H1 (cell line): Measurements from ENCODE around the gene FAT1. TPM values are rescaled to one million over a fixed set of nuclear protein-coding genes. Genes with fewer than 3 reads are reported as not detected.
A peak's percentile ranks its signal among the peaks of the same experiment; 100 is the strongest.

Experiments used
- CTCF ChIA-PET: fragments of 300-600 bp; sonication (Branson Sonifier 250); formaldehyde crosslinking; loops from one replicate; lab custom pipeline; 2021; ENCODE audit not compliant: partially characterized antibody; lab: Charles Lee
- POLR2A ChIA-PET: fragments of 300-600 bp; sonication (Branson Sonifier 250); formaldehyde crosslinking; loops from one replicate; lab custom pipeline; 2021; ENCODE audit warnings: inconsistent platforms; ENCODE audit not compliant: partially characterized antibody; lab: Charles Lee
- DNase-seq, 2 experiments: peaks; one replicate each; pipeline versions ENCODE4 v3.0.0 to v3.0.0-alpha.2; 2010 to 2022; ENCODE audit warnings: low spot score in 2 of 2, low read depth in 1 of 2, mixed read lengths in 1 of 2
- FAIRE-seq: peaks from 2 replicates; lab custom pipeline; 2011; peaks lifted over from hg19 to GRCh38; lab: Jason Lieb, UNC
- H2AFZ ChIP-seq: 2 replicates; pipeline ENCODE4 v1.8.1; 2012; ENCODE audit warnings: low read length, inconsistent platforms
- H2AK5ac ChIP-seq: 2 replicates; pipeline ENCODE4 v1.6.1; 2013; ENCODE audit warnings: low read depth, low read length
- H2BK120ac ChIP-seq: replicated peaks from 2 replicates; pipeline ENCODE3; 2013; ENCODE audit warnings: low read depth, low read length, inconsistent platforms
- H2BK12ac ChIP-seq: 2 replicates; pipeline ENCODE4 v1.6.1; 2013; ENCODE audit warnings: low read depth, low read length
- H2BK15ac ChIP-seq: 2 replicates; pipeline ENCODE4 v1.6.1; 2013; ENCODE audit warnings: low read length
- H2BK20ac ChIP-seq: 2 replicates; pipeline ENCODE4 v1.6.1; 2013; ENCODE audit warnings: low read length
- H2BK5ac ChIP-seq: 2 replicates; pipeline ENCODE4 v1.6.1; 2013; ENCODE audit warnings: low read depth, low read length
- H3K14ac ChIP-seq: 2 replicates; pipeline ENCODE4 v1.6.1; 2013; ENCODE audit warnings: inconsistent platforms; ENCODE audit not compliant: insufficient read length
- H3K18ac ChIP-seq: 2 replicates; pipeline ENCODE4 v1.6.1; 2013; ENCODE audit warnings: low read length; ENCODE audit errors: extremely low read depth
- H3K23ac ChIP-seq: 2 replicates; pipeline ENCODE4 v1.6.1; 2013; ENCODE audit warnings: inconsistent platforms; ENCODE audit not compliant: insufficient read length
- H3K23me2 ChIP-seq: 2 replicates; pipeline ENCODE4 v1.6.1; 2013; ENCODE audit warnings: low read depth, low read length
- H3K27ac ChIP-seq: 2 replicates; pipeline ENCODE4 v1.6.1; 2011; ENCODE audit warnings: low read depth, low read length, inconsistent platforms
- H3K27me3 ChIP-seq, 4 experiments: replicated peaks in 1 of 4; 1 replicate in 1 of 4; 2 replicates in 3 of 4; pipeline versions ENCODE4 v1.6.1 to v1.8.1; 2011 to 2013; ENCODE audit warnings: low read length in 3 of 4, mild to moderate bottlenecking in 3 of 4, inconsistent platforms in 2 of 4, mixed read lengths in 2 of 4, moderate library complexity in 1 of 4; ENCODE audit not compliant: control insufficient read depth in 3 of 4, insufficient read depth in 3 of 4; ENCODE audit errors: extremely low read depth in 1 of 4
- H3K36me3 ChIP-seq, 4 experiments: 2 replicates each; pipeline versions ENCODE4 v1.6.1 to v1.8.1; 2011 to 2013; ENCODE audit warnings: mild to moderate bottlenecking in 4 of 4, low read length in 3 of 4, moderate library complexity in 2 of 4, control low read depth in 1 of 4, inconsistent platforms in 1 of 4; ENCODE audit not compliant: insufficient read depth in 4 of 4, control insufficient read depth in 2 of 4
- H3K4ac ChIP-seq: replicated peaks from 2 replicates; pipeline ENCODE3; 2013; ENCODE audit warnings: low read length, low read depth, mixed read lengths, inconsistent platforms; ENCODE audit not compliant: insufficient read length
- H3K4me1 ChIP-seq, 4 experiments: replicated peaks in 1 of 4; 1 replicate in 1 of 4; 2 replicates in 3 of 4; pipeline versions ENCODE4 v1.6.1 to v1.8.1; 2011 to 2013; ENCODE audit warnings: low read length in 3 of 4, inconsistent platforms in 2 of 4, mixed read lengths in 1 of 4; ENCODE audit not compliant: insufficient read depth in 4 of 4, control insufficient read depth in 3 of 4
- H3K4me2 ChIP-seq, 2 experiments: 2 replicates each; pipeline versions ENCODE4 v1.6.1 to v1.8.1; 2011 to 2013; ENCODE audit warnings: low read depth in 2 of 2, low read length in 2 of 2, control low read depth in 1 of 2, inconsistent platforms in 1 of 2, mild to moderate bottlenecking in 1 of 2; ENCODE audit not compliant: insufficient read depth in 1 of 2
- H3K4me3 ChIP-seq, 4 experiments: fragments of 200-600, 300-600 bp in 1 of 4; sonication (generic), shearing (Covaris generic), sonication (Bioruptor Twin) in 1 of 4; 2 replicates each; pipeline versions ENCODE4 v1.5.1 to v1.8.1; 2011 to 2016; ENCODE audit warnings: low read length in 4 of 4, low read depth in 3 of 4, control low read depth in 2 of 4, inconsistent platforms in 2 of 4, mild to moderate bottlenecking in 2 of 4, mixed read lengths in 1 of 4, moderate library complexity in 1 of 4; ENCODE audit not compliant: insufficient read depth in 2 of 4; ENCODE audit errors: extremely low read depth in 1 of 4
- H3K56ac ChIP-seq: replicated peaks from 2 replicates; pipeline ENCODE3; 2013; ENCODE audit warnings: low read depth, mild to moderate bottlenecking, mixed read lengths, low read length, inconsistent platforms; ENCODE audit not compliant: insufficient read length
- H3K79me1 ChIP-seq: 2 replicates; pipeline ENCODE4 v1.6.1; 2013; ENCODE audit warnings: low read depth, low read length, control low read depth
- H3K79me2 ChIP-seq, 2 experiments: 2 replicates each; pipeline versions ENCODE4 v1.6.1 to v1.8.1; 2012 to 2013; ENCODE audit warnings: low read length in 2 of 2, mild to moderate bottlenecking in 2 of 2, inconsistent platforms in 1 of 2; ENCODE audit not compliant: insufficient read depth in 2 of 2, control insufficient read depth in 1 of 2
- H3K9ac ChIP-seq, 4 experiments: replicated peaks in 1 of 4; 1 replicate in 1 of 4; 2 replicates in 3 of 4; pipeline versions ENCODE4 v1.6.1 to v1.8.1; 2011 to 2013; ENCODE audit warnings: low read depth in 3 of 4, low read length in 3 of 4, control low read depth in 2 of 4, mild to moderate bottlenecking in 2 of 4, moderate library complexity in 2 of 4, inconsistent platforms in 1 of 4; ENCODE audit errors: extremely low read depth in 1 of 4
- H3K9me3 ChIP-seq, 2 experiments: 2 replicates each; pipeline versions ENCODE4 v1.6.1 to v1.8.1; 2012 to 2013; ENCODE audit warnings: mild to moderate bottlenecking in 2 of 2, moderate library complexity in 2 of 2, control low read depth in 1 of 2, inconsistent platforms in 1 of 2, low read depth in 1 of 2, low read length in 1 of 2, mixed read lengths in 1 of 2; ENCODE audit not compliant: insufficient read depth in 2 of 2
- H4K20me1 ChIP-seq, 2 experiments: replicated peaks in 1 of 2; 2 replicates each; pipeline versions ENCODE3 to v1.8.1; 2011 to 2013; ENCODE audit warnings: inconsistent platforms in 2 of 2, low read length in 2 of 2, mild to moderate bottlenecking in 1 of 2; ENCODE audit not compliant: insufficient read depth in 2 of 2, control insufficient read depth in 1 of 2
- H4K5ac ChIP-seq: 2 replicates; pipeline ENCODE4 v1.6.1; 2013; ENCODE audit warnings: low read length, low read depth, mixed read lengths, inconsistent platforms; ENCODE audit not compliant: insufficient read length
- H4K8ac ChIP-seq: 2 replicates; pipeline ENCODE4 v1.8.0; 2013; ENCODE audit warnings: mild to moderate bottlenecking, moderate library complexity, low read length, inconsistent platforms; ENCODE audit not compliant: insufficient read depth; ENCODE audit errors: extremely low read depth
- H4K91ac ChIP-seq: replicated peaks from 2 replicates; pipeline ENCODE3; 2013; ENCODE audit warnings: low read length, mixed read lengths, inconsistent platforms; ENCODE audit not compliant: insufficient read length
- JUN ChIP-seq: IDR thresholded peaks from 2 replicates; pipeline ENCODE4 v1.6.1; 2011; ENCODE audit warnings: low read depth, mild to moderate bottlenecking, improper control_type of control experiment, low read length
- RAD21 ChIP-seq, 2 experiments: IDR thresholded peaks in 1 of 2; conservative IDR thresholded peaks in 1 of 2; 2 replicates each; pipeline ENCODE4 v1.6.1; 2011; ENCODE audit warnings: low read depth in 2 of 2, low read length in 2 of 2, improper control_type of control experiment in 1 of 2, inconsistent platforms in 1 of 2, mild to moderate bottlenecking in 1 of 2, moderate library complexity in 1 of 2
- SAP30 ChIP-seq: fragments of 300-600 bp; sonication (generic); IDR thresholded peaks from 2 replicates; pipeline ENCODE4 v1.7.1; 2012; ENCODE audit warnings: low read length, moderate library complexity, mild to moderate bottlenecking, inconsistent platforms; ENCODE audit not compliant: insufficient read depth, insufficient replicate concordance
- TEAD4 ChIP-seq: IDR thresholded peaks from 2 replicates; pipeline ENCODE4 v1.6.1; 2012; ENCODE audit warnings: low read depth, low read length, inconsistent platforms, mixed read lengths
- WGBS, 2 experiments: shearing (Covaris generic) in 1 of 2; methylation state at CpG; one replicate each; pipeline versions ENCODE4 v1.1.6 to v1.1.7; 2013 to 2015; ENCODE audit warnings: low lambda C conversion rate in 2 of 2, mixed read lengths in 2 of 2, inconsistent platforms in 1 of 2, low coverage in 1 of 2, missing lambda C conversion rate in 1 of 2; ENCODE audit not compliant: insufficient replicate concordance in 2 of 2, insufficient coverage in 1 of 2, insufficient read length in 1 of 2; ENCODE audit errors: extremely low coverage in 1 of 2, missing lambda C conversion rate in 1 of 2; 5-methylcytosine and 5-hydroxymethylcytosine counted together
- polyA plus RNA-seq, 7 experiments: library from polyadenylated mRNA; depleted of rRNA in 3 of 7; stranded (reverse) in 5 of 7; unstranded in 2 of 7; fragments of >200 nt in 5 of 7; fragments of 200-250 nt in 2 of 7; gene quantifications; 1 replicate in 5 of 7; 2 replicates in 1 of 7; 4 replicates in 1 of 7; pipeline versions ENCODE4 v1.2.1 to v1.2.3, GENCODE V29; 2011 to 2013; ENCODE audit warnings: missing spikeins in 2 of 7, mixed read lengths in 2 of 7
- total RNA-seq: library from RNA; stranded (reverse); fragmentation: NEBNext Ultra II Directional; extraction: Animal tissue kit (Norgen Biotek cat#: 25700); gene quantifications from 2 replicates; pipeline ENCODE4 v1.2.1, GENCODE V29; 2021
- TF ChIP-seq, protein P1 (sequence below), 3 experiments: IDR thresholded peaks; 1 replicate in 2 of 3; 2 replicates in 1 of 3; pipeline versions ENCODE4 v1.5.1 to v1.6.1; 2011; ENCODE audit warnings: low read length in 3 of 3, mild to moderate bottlenecking in 3 of 3, inconsistent platforms in 2 of 3, low read depth in 1 of 3, moderate library complexity in 1 of 3; ENCODE audit not compliant: insufficient read depth in 1 of 3; ENCODE audit errors: control extremely low read depth in 1 of 3

The FAT1 gene
- total and polyA plus RNA-seq, 2 of the 8 experiments (the other 6 are each of a cell fraction or from before 2014, with no cell fraction given): 94.4 to 137 TPM

DNA sequence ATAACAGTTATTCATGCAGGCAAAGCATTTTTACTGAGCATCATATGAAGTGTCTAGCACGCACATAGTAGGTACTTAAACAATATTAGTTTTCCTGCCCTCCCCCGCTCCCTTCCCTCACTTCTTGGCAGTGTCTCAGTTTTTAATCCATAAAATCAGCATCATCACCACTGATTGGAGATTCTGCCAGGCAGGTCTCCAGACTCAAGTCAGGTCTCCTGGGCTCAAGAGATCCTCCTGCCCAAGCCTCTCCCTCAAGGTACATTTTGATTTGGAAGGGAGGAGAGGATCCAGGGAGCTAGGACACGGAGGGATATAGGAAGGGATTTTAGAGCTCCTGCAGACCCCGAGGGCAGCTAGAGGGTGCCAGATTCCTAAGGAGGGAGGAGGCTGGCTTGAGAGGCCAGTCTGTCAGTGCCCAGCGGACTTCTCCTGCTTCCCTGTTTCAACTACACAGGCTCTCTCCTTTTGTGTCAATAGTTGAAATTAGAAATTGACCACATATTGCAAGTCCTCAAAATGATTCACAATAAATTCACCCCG is 4.4 kb upstream of the FAT1 start:
- FAIRE-seq (no peak), DNase-seq (no peak)
- 51% methylated on average over 6 of the region's 6 CpGs; no CpG with 5 or more reads in 1 of the 2 experiments for WGBS, 2 experiments
- Histone ChIP-seq H2BK20ac (no peak overlapping the region), H2AK5ac (no peak overlapping the region), H3K79me1 (no peaks in the 10 kb centered on the region), H2BK12ac (no peak overlapping the region), H3K27ac (no peak overlapping the region), H4K5ac (no peak overlapping the region), H3K9me3 (no peaks in the 10 kb centered on the region), H4K91ac (no peak overlapping the region), H2BK5ac (no peak overlapping the region), H2AFZ (no peak overlapping the region), H3K14ac (no peak overlapping the region), H3K4me1 (peaks cover 2 to 6% (median 4%) of the 10 kb centered on the region in 4 experiments; a peak in 4 of 7 replicates), H3K27me3 (peaks cover 0 to 8% (median 0%) of the 10 kb centered on the region in 4 experiments; a peak in 2 of 7 replicates), H3K4me3 (peak overlapping the region in 1 of 4 experiments; percentile 99; a peak in 1 of 8 replicates), H3K36me3 (no peaks in the 10 kb centered on the region), H3K56ac (no peak overlapping the region), H2BK120ac (no peak overlapping the region), H3K23ac (no peak overlapping the region), H3K79me2 (peaks cover 0 to under 1% of the 10 kb centered on the region in 2 experiments; a peak in 1 of 4 replicates), H2BK15ac (no peak overlapping the region), H4K20me1 (no peaks in the 10 kb centered on the region), H3K4ac (no peak overlapping the region), H3K18ac (peak overlapping the region; percentile 24; the same call in 1 of the 2 replicates), H3K4me2 (peak overlapping the region; percentile 93 to 97), H3K9ac (no peak overlapping the region), H4K8ac (no peak overlapping the region), H3K23me2 (peaks cover 11% of the 10 kb centered on the region)
- ChIA-PET CTCF (interaction anchor here (0.6 to 1.4 kb wide), 3 partner anchors 37 to 1584 kb away, joined by 3 to 4 read pairs (median 3); no protein-coding TSS in a partner anchor), POLR2A (no interaction called here)
- TF ChIP-seq JUN (no peak), SAP30 (no peak), RAD21 (IDR thresholded peaks at IDR 0.05 in 1 of 2, conservative IDR thresholded peaks at IDR 0.05 in 1 of 2; ENCODE audit: low read depth in 2 of 2, low read length in 2 of 2) (peak; percentile 45 to 54), TEAD4 (peak; percentile 54; the same call in 1 of the 2 replicates)
- TF ChIP-seq, protein P1, sequence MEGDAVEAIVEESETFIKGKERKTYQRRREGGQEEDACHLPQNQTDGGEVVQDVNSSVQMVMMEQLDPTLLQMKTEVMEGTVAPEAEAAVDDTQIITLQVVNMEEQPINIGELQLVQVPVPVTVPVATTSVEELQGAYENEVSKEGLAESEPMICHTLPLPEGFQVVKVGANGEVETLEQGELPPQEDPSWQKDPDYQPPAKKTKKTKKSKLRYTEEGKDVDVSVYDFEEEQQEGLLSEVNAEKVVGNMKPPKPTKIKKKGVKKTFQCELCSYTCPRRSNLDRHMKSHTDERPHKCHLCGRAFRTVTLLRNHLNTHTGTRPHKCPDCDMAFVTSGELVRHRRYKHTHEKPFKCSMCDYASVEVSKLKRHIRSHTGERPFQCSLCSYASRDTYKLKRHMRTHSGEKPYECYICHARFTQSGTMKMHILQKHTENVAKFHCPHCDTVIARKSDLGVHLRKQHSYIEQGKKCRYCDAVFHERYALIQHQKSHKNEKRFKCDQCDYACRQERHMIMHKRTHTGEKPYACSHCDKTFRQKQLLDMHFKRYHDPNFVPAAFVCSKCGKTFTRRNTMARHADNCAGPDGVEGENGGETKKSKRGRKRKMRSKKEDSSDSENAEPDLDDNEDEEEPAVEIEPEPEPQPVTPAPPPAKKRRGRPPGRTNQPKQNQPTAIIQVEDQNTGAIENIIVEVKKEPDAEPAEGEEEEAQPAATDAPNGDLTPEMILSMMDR (IDR thresholded peaks at IDR 0.05; ENCODE audit: control extremely low read depth in 1 of 3, insufficient read depth in 1 of 3, low read depth in 1 of 3, low read length in 3 of 3): peak in 1 of 3 experiments; percentile 34; a peak in 2 of 4 replicates
